Measurements from ENCODE around the gene NASP.

NASP gene

GRCh38 chr1:45619149-45619921 is 35.5 kb downstream of the NASP start:
- no peak for DNase-seq (ENCODE audit: low read depth in 4 of 4, low spot score in 1 of 4)

DNA sequence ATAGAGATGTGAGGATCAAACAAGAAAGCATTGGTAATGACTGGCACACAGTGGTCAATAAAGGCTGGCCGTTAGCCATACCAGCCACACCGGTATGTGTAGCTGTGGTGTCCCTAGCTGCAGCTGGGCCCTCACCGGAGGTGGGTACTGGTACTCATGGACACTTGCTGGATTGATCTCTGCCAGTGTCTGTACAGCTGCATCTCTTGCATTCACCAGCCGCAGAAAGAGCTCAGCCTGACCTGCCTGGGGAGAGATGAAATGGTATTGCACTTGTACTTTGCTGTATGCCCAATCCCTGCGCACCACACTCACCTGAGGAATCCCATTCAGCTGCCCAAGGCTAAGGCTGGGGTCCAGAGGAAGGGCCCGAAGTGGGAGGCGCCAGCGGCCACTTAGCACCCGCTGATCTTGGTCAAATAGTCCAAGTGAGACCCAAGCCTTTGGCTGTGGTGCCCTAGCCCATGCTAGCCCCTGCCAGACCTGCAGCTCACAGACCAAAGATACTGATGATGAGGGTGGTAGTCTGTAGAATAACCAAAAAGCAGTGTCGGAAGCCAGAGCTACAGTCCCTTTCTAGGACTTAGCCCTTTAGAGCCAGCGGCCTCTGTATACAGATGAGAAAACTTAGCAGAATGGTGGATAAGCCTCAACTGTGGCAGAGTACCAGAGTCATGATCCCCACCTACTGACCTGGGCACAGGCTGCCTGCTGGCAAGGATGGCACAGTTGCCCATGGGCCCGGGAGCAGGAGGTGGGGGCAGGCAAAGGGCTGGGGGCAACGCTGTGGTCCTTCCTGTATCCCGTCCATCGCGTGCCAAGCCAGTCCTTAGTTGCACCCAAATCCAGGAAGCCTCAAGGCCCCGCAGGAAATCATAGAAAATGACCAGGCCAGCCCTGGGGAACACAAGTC is 37.0 kb downstream of the NASP start:
- DNase-seq (ENCODE audit: low read depth in 4 of 4, low spot score in 1 of 4): no peak

GRCh38 chr1:45621501-45621836 is 37.6 kb downstream of the NASP start:
- no peak for DNase-seq (ENCODE audit: low read depth in 4 of 4, low spot score in 1 of 4)

- DNase-seq (ENCODE audit: low read depth in 4 of 4, low spot score in 1 of 4): no peak
Observed at GRCh38 chr1:45621895-45622523, 38.2 kb downstream of the NASP start.

DNA sequence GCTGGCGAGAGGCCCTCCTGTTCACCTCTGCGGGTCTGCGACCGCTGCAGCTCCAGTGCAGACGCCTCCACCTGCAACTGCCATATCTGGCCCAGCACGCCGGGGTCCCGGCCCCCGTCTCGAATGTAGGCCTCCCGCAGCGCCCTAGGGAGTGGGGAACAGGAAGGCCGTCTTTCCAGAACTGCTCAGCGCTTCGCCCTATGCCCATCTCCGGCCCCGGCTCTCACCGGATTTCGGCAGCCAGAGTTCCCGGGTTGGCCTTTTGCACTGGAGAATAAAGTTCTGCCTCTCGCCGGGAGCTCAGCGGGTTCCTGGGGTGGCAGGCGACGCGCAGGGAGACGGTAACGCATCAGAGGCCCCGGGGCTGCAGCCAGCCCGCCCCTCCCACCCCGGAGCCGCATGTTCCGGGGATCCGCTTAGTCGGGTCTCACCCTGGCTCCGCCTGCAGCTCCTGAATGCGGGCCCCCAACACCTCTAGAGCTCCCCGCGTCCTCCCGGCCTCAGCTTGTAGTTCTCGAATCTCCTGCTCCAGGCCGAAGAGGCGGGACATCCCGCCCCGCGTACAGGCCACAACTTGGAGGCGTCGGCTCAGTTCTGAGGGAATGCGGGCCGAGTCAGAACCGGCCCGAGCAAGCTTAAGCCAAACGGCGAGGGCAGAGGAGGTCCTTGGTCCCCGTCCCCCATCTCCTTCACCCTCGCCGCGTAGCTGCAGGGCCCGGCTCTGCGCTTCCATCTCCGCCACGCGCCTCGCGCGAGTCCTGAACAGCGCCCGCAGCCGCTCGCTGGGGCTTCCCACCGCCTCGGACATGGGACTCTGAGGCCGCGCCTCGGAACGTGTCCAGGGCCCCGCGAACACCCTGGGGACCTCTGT is 38.9 kb downstream of the NASP start:
- DNase-seq (ENCODE audit: low read depth in 4 of 4, low spot score in 1 of 4): no peak

GRCh38 chr1:45623972-45624371 is 40.1 kb downstream of the NASP start, which contains the start of gene CCDC17:
Gene CCDC17, minus strand, starts transcription at chr1:45624054. Its CDS starts 145 bp downstream, at chr1:45623909.
- no peak for DNase-seq (ENCODE audit: low read depth in 4 of 4, low spot score in 1 of 4)

- no peak for DNase-seq (ENCODE audit: low read depth in 4 of 4, low spot score in 1 of 4)
Observed at GRCh38 chr1:45629035-45629434, 45.2 kb downstream of the NASP start.

- DNase-seq (ENCODE audit: low read depth in 4 of 4, low spot score in 1 of 4): no peak
Observed at GRCh38 chr1:45630429-45630828, 46.6 kb downstream of the NASP start.

DNA sequence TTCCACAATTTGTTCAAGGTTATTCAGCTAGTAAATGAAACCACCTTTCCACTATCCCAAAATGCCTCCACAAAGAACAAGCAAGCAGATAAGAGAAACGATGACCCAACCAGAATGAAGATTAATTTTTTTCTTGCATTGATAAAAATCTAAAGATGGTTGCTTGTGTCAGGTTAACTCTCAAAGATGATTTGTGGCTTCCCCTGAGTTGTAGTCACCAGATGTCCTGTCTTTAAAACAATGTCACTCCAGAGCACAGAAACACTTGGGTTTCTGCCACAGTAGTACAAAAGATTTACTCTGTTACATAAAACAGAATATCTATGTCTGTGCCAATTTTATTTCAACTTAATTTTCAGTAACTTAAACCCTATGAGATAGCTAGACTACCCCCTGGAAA is 51.4 kb downstream of the NASP start:
- DNase-seq (ENCODE audit: low read depth in 4 of 4, low spot score in 1 of 4): no peak

DNA sequence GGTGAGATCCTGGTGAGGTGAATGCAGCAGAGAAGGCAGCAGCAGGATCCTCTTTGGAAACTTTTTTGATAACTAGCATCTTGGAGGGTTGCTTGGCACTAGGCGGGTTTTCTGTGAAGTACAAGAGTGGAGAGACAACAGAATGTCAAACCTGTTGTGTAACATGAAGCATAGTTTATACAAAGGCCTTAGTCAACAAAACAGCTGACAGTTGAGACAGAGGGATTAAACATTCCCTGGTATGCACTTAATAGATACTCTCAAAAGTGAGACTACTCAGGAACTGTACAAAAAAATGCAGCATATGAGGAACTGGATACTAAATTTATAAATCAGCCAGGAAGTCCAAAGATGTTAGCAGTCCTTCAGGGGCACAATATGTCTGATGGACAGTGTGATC is 56.5 kb downstream of the NASP start:
- no peak for DNase-seq (ENCODE audit: low read depth in 4 of 4, low spot score in 1 of 4)

DNA sequence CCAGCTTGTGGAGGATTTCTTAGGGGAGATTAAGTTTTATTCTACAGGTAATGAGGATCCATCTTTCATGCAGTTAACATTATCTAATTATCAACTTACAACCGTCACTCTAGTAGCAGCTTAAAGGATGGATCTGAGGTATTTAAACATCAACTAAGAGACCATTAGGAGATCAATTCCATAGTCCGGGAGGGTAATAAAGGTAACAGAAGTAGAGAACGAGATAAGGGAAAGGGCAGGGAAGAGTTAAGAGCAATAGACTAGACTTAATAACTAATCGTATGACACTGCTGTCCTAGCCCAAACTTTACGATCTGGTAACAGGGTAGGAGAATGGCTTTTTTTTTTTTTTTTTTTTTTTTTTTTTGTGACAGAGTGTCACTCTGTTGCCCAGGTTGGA is 59.5 kb downstream of the NASP start:
- DNase-seq (ENCODE audit: low read depth in 4 of 4, low spot score in 1 of 4): no peak

DNA sequence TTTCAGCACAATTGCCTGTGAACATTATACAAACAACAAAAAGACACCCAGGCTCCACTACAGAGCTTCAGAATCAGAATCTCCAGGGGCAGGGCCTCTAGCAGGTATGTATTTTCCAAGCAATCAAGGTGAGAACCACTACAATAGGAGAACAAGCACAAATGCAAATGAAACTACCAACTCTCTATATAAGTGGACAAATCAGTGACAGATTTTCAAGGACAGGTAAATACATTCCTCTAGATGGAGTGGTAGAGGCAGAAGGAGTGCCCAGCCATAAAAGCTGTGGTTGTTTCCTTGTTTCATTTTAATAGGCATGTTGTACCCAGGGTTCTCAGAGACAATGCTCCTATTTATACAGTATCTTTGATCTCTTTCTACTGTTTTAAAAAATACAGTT is 60.1 kb downstream of the NASP start:
- DNase-seq (ENCODE audit: low read depth in 4 of 4, low spot score in 1 of 4): no peak

- DNase-seq (ENCODE audit: low read depth in 4 of 4, low spot score in 1 of 4): no peak
Observed at GRCh38 chr1:45644661-45645060, 60.8 kb downstream of the NASP start.

DNA sequence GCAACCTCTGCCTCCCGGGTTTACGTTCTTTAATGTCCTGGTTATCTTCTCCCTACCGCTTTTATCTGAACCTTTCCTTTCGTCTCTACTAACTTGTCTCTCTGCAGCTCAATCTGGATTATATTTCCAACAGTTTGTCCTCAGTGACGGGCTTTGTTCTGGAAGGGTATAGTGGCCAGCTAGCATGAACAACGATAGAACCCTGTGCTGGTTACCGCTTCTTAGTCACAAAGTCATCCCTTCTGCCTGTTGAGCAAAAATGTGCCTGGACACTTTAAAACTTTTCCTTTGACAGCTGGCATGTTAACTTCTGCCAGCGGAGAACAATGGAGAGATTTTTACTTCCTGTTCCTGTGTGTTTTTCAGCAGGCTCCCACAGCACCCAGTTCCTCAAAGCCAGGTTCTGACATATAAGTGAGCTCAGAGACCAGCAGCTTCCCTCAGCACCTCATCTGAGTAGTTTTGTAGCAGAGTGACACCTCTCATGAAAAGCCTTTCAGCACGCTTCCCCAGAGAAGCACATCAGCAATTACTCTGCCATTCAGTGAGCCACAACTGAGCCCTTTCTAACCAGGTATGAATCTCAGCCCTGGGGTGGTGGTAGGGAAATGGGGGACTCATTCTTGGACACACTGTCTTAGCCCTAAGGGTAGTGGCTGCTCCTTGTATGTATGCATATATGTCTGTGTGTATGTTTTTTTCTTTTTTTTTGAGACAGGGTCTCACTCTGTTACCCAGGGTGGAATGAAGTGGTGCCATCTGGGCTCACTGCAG is 63.6 kb downstream of the NASP start:
- DNase-seq (ENCODE audit: low read depth in 4 of 4, low spot score in 1 of 4): no peak

- DNase-seq (ENCODE audit: low read depth in 4 of 4, low spot score in 1 of 4): no peak
Observed at GRCh38 chr1:45654540-45655280, 70.9 kb downstream of the NASP start.

GRCh38 chr1:45656573-45657226 is 72.9 kb downstream of the NASP start:
- DNase-seq (ENCODE audit: low read depth in 4 of 4, low spot score in 1 of 4): no peak

DNA sequence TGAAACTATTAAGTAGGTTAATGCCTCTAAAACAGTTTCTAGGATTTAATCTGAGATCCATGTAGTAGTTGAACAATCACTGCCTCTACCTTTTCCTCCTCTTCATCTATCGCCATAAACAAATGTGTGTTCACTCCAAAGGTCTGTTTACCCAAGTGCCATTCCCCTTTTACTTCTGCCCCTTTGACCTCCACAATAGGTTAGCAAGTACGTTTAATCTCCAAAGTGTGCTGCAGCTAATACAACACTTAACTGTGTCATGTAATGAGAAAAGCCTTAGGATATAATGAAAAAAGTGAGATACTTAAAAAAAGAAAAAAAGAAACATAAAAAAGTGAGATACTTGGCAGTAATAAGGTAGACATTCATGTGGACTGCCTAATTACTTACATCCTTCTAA is 74.3 kb downstream of the NASP start:
- no peak for DNase-seq (ENCODE audit: low read depth in 4 of 4, low spot score in 1 of 4)

DNA sequence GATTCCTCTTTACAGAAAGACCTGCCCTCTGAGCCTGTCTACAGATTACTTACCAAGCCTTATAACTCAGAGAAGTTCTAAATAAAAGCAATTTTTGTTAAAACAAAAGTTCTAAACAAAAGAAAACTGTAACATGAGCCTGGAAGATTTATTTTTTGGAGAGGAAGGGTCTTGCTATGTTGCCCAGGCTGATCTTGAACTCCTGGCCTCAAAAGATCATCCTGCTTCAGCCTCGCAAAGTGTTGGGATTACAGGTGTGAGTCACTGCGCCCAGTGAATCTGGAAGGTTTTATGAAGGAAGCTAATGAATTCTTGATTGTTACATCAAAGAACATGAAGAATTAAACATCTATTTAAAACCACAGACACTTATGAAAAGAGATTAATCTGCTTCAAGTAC is 75.4 kb downstream of the NASP start:
- no peak for DNase-seq (ENCODE audit: low read depth in 4 of 4, low spot score in 1 of 4)

GRCh38 chr1:45660336-45660735 is 76.5 kb downstream of the NASP start:
- no peak for DNase-seq (ENCODE audit: low read depth in 4 of 4, low spot score in 1 of 4)

All from stimulated activated CD4-positive, alpha-beta T cell treated with anti-CD3 and anti-CD28 coated beads, Interleukin-1b, Interleukin-23, amount 100 ng/mL, for 24 hours (primary cell).